Measurements from ENCODE around the gene PCK1. TPM values are rescaled to one million over a fixed set of nuclear protein-coding genes. Genes with fewer than 3 reads are reported as not detected.

PCK1 gene
- total and polyA plus RNA-seq, 2 of the 8 experiments (the other 6 are each of a cell fraction or from before 2014, with no cell fraction given) = not detected

DNA sequence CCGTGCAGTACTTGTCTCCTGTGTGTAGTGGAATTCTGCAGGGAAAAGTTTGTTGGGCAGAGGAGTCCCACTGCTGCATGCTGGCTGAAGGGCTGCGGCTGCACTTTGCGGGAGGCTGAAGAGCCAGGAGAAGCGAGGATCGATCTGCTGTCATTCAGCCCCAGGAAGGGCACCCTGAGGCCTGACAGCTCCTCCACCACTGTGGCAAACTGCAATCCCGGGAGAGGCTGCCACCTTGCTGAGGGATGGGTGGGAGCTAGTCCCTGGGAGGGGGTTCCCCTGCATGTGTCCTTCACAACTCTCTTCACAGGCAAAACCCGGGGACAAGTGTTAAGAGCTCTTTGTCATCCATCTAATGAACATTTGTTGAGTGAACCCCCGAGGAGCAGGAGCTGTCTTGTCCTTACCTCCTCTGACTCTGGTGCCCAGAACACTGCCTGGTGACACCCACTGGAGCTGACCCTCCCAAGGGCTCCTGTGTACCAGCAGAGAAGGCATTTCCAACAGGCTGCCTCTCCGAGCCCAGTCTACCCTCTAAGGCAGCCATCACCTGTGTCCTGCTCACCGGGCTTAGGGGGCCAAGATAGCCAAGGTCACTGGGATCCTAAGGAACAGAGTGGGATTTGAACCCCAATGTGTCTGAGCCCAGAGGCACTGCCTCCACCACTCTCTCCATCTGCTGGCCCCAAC, 17.7 kb downstream of the PCK1 start:
- no peak for FAIRE-seq
- WGBS, 2 experiments (ENCODE audit: extremely low coverage in 1 of 2, insufficient coverage in 1 of 2, insufficient read length in 1 of 2, insufficient replicate concordance in 2 of 2, low coverage in 1 of 2, low lambda C conversion rate in 2 of 2, missing lambda C conversion rate in 1 of 2) = 95% methylated on average over 9 of the region's 10 CpGs; no CpG with 5 or more reads in 1 of the 2 experiments
- Histone ChIP-seq H2BK20ac (ENCODE audit: low read length) (no peak overlapping the region), H3K27ac (ENCODE audit: low read depth, low read length) (no peak overlapping the region), H2AFZ (ENCODE audit: low read length) (no peak overlapping the region), H2AK5ac (ENCODE audit: low read depth, low read length) (no peak overlapping the region), H3K56ac (replicated peaks; ENCODE audit: insufficient read length, low read depth, low read length) (no peak overlapping the region), H4K91ac (replicated peaks; ENCODE audit: insufficient read length, low read length) (no peak overlapping the region), H2BK5ac (ENCODE audit: low read depth, low read length) (no peak overlapping the region), H3K23ac (ENCODE audit: insufficient read length) (no peak overlapping the region), H3K14ac (ENCODE audit: insufficient read length) (no peak overlapping the region), H2BK15ac (ENCODE audit: low read length) (no peak overlapping the region), H3K9me3 (ENCODE audit: insufficient read depth in 2 of 2, low read depth in 1 of 2, low read length in 1 of 2) (no peaks in the 10 kb centered on the region), H4K20me1 (replicated peaks in 1 of 2; ENCODE audit: control insufficient read depth in 1 of 2, insufficient read depth in 2 of 2, low read length in 2 of 2) (no peaks in the 10 kb centered on the region), H3K4me1 (replicated peaks in 1 of 4; ENCODE audit: control insufficient read depth in 3 of 4, insufficient read depth in 4 of 4, low read length in 3 of 4) (peaks cover 0 to 3% (median 1%) of the 10 kb centered on the region in 4 experiments; a peak in 4 of 7 replicates), H3K4me3 (ENCODE audit: extremely low read depth in 1 of 4, insufficient read depth in 2 of 4, low read depth in 3 of 4, low read length in 4 of 4) (no peak overlapping the region), H3K9ac (replicated peaks in 1 of 4; ENCODE audit: extremely low read depth in 1 of 4, low read depth in 3 of 4, low read length in 3 of 4) (no peak overlapping the region), H3K27me3 (replicated peaks in 1 of 4; ENCODE audit: control insufficient read depth in 3 of 4, extremely low read depth in 1 of 4, insufficient read depth in 3 of 4, low read length in 3 of 4) (peaks cover 0 to 2% (median 0%) of the 10 kb centered on the region in 4 experiments; a peak in 3 of 7 replicates), H3K18ac (ENCODE audit: extremely low read depth, low read length) (no peak overlapping the region), H4K8ac (ENCODE audit: extremely low read depth, insufficient read depth, low read length) (no peak overlapping the region; the same call in 1 of the 2 replicates), H4K5ac (ENCODE audit: insufficient read length, low read depth, low read length) (no peak overlapping the region), H3K23me2 (ENCODE audit: low read depth, low read length) (peaks cover 1% of the 10 kb centered on the region; the same call in 1 of the 2 replicates), H3K4ac (replicated peaks; ENCODE audit: insufficient read length, low read depth, low read length) (no peak overlapping the region), H3K79me1 (ENCODE audit: low read depth, low read length) (no peaks in the 10 kb centered on the region), H2BK120ac (replicated peaks; ENCODE audit: low read depth, low read length) (no peak overlapping the region), H2BK12ac (ENCODE audit: low read depth, low read length) (no peak overlapping the region), H3K36me3 (ENCODE audit: control insufficient read depth in 2 of 4, insufficient read depth in 4 of 4, low read length in 3 of 4) (no peaks in the 10 kb centered on the region), H3K4me2 (ENCODE audit: insufficient read depth in 1 of 2, low read depth in 2 of 2, low read length in 2 of 2) (no peak overlapping the region), H3K79me2 (ENCODE audit: control insufficient read depth in 1 of 2, insufficient read depth in 2 of 2, low read length in 2 of 2) (no peaks in the 10 kb centered on the region)
- POLR2A ChIA-PET (ENCODE audit: partially characterized antibody) = no interaction called here
- TF ChIP-seq SP1 (IDR thresholded peaks at IDR 0.05; ENCODE audit: low read depth, low read length) (no peak), BACH1 (IDR thresholded peaks at IDR 0.05; ENCODE audit: low read length) (no peak), HDAC2 (IDR thresholded peaks at IDR 0.05; ENCODE audit: borderline replicate concordance in 1 of 2, low read depth in 2 of 2, low read length in 2 of 2) (no peak), SIRT6 (IDR thresholded peaks at IDR 0.05; ENCODE audit: low read length) (no peak), NANOG (IDR thresholded peaks at IDR 0.05; ENCODE audit: insufficient read depth, low read depth, low read length, poor library complexity, severe bottlenecking) (no peak), SIN3A (conservative IDR thresholded peaks at IDR 0.05 in 1 of 2, IDR thresholded peaks at IDR 0.05 in 1 of 2; ENCODE audit: low read depth in 1 of 2, low read length in 2 of 2) (no peak), SP2 (IDR thresholded peaks at IDR 0.05; ENCODE audit: low read length) (no peak), MAFK (IDR thresholded peaks at IDR 0.05; ENCODE audit: low read depth, low read length) (no peak)
- TF ChIP-seq, protein P1, sequence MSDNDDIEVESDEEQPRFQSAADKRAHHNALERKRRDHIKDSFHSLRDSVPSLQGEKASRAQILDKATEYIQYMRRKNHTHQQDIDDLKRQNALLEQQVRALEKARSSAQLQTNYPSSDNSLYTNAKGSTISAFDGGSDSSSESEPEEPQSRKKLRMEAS (IDR thresholded peaks at IDR 0.05) = no peak
- no peak for DNase-seq (ENCODE audit: low read depth in 1 of 2, low spot score in 2 of 2)
- CTCF ChIA-PET (ENCODE audit: partially characterized antibody) = interaction anchor here (0.7 to 2.9 kb wide), 5 partner anchors 14 to 631 kb away, joined by 3 to 10 read pairs (median 5); no protein-coding TSS in a partner anchor

Data from H1 (cell line).